Measurements from ENCODE around the gene HCRTR1.

DNA sequence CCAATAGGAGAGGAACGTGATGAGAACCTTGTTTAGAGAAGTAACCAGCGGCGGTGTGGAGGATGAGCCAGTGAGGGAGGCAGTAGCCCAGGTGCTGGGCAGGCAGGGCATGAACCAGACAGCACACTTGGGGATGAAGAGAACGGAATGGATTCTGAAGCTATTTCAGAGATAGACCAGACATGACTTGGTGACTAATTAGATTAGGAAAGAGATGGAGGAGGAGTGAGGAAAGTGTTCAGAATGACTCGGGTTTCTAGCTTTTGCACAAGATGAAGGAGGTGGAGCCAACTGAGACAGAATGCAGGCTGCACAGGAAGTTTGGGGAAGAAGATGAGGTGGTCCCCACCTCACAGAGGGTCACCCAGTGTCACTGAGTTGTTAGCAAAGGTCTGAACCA lies 22.1 kb downstream of the HCRTR1 start:
- TF ChIP-seq, protein P1, sequence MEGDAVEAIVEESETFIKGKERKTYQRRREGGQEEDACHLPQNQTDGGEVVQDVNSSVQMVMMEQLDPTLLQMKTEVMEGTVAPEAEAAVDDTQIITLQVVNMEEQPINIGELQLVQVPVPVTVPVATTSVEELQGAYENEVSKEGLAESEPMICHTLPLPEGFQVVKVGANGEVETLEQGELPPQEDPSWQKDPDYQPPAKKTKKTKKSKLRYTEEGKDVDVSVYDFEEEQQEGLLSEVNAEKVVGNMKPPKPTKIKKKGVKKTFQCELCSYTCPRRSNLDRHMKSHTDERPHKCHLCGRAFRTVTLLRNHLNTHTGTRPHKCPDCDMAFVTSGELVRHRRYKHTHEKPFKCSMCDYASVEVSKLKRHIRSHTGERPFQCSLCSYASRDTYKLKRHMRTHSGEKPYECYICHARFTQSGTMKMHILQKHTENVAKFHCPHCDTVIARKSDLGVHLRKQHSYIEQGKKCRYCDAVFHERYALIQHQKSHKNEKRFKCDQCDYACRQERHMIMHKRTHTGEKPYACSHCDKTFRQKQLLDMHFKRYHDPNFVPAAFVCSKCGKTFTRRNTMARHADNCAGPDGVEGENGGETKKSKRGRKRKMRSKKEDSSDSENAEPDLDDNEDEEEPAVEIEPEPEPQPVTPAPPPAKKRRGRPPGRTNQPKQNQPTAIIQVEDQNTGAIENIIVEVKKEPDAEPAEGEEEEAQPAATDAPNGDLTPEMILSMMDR (IDR thresholded peaks at IDR 0.05): no peak
- no peak for TF ChIP-seq POLR2A (IDR thresholded peaks at IDR 0.05)

Data from right lobe of liver (tissue), 4 donors.